K562 (cell line): ENCODE results near the gene C19orf12. TPM values are rescaled to one million over a fixed set of nuclear protein-coding genes. Genes with fewer than 3 reads are reported as not detected.

Source experiments
- ARID1B ChIP-seq: fragments of 450-650 bp; IDR thresholded peaks from 2 replicates; pipeline ENCODE4 v1.6.1; 2016; ENCODE audit warnings: antibody characterized with exemption, mild to moderate bottlenecking, inconsistent platforms
- BDP1 ChIP-seq: IDR thresholded peaks from 3 replicates; pipeline ENCODE4 v1.6.1; 2011; ENCODE audit not compliant: insufficient read length, insufficient read depth
- BRCA1 ChIP-seq, 2 experiments: fragments of 450-650 bp in 1 of 2; sonication (generic) in 1 of 2; formaldehyde crosslinking in 1 of 2; IDR thresholded peaks; 2 replicates each; pipeline versions ENCODE4 v1.5.0 to v1.6.1; 2017 to 2020; ENCODE audit warnings: mild to moderate bottlenecking in 1 of 2, missing genetic modification reagents in 1 of 2
- CREB3L1 ChIP-seq: fragments of 450-650 bp; IDR thresholded peaks from 2 replicates; pipeline ENCODE4 v1.6.1; 2014; ENCODE audit warnings: low read depth, mild to moderate bottlenecking, moderate library complexity, borderline replicate concordance
- E2F1 ChIP-seq: sonication (generic); formaldehyde crosslinking; IDR thresholded peaks from 2 replicates; pipeline ENCODE4 v1.8.1; 2023; ENCODE audit warnings: mild to moderate bottlenecking, missing genetic modification reagents, moderate library complexity
- GTF2A2 ChIP-seq: IDR thresholded peaks from 2 replicates; pipeline ENCODE4 v1.6.1; 2016; ENCODE audit warnings: mild to moderate bottlenecking, missing genetic modification characterization, missing compliant biosample characterization
- MXI1 ChIP-seq: IDR thresholded peaks from 2 replicates; pipeline ENCODE4 v1.6.1; 2011; ENCODE audit warnings: low read depth, mild to moderate bottlenecking, improper control_type of control experiment, low read length
- NFXL1 ChIP-seq: fragments of 450-650 bp; formaldehyde crosslinking; IDR thresholded peaks from 2 replicates; pipeline ENCODE4 v1.4.0; 2021; ENCODE audit warnings: mild to moderate bottlenecking
- PTTG1 ChIP-seq: fragments of 450-650 bp; IDR thresholded peaks from 2 replicates; pipeline ENCODE4 v1.6.1; 2016; ENCODE audit warnings: low read depth, mild to moderate bottlenecking, missing genetic modification characterization, missing compliant biosample characterization
- RAD21 ChIP-seq, 2 experiments: fragments of 250-450 bp in 1 of 2; fragments of 450-650 bp in 1 of 2; sonication (Bioruptor Pico) in 1 of 2; formaldehyde crosslinking in 1 of 2; IDR thresholded peaks in 1 of 2; conservative IDR thresholded peaks in 1 of 2; 2 replicates each; pipeline versions ENCODE4 v1.4.0 to v1.8.0; 2020 to 2022; ENCODE audit warnings: mild to moderate bottlenecking in 2 of 2, moderate library complexity in 1 of 2
- RNF2 ChIP-seq: sonication (generic); IDR thresholded peaks from 2 replicates; pipeline ENCODE4 v1.6.1; 2016
- SMAD3 ChIP-seq: fragments of 450-650 bp; formaldehyde crosslinking; conservative IDR thresholded peaks from 2 replicates; pipeline ENCODE4 v1.4.0; 2020; ENCODE audit warnings: mild to moderate bottlenecking
- TCF3 ChIP-seq: sonication (generic); formaldehyde crosslinking; IDR thresholded peaks from 2 replicates; pipeline ENCODE4 v1.4.0; 2020; ENCODE audit warnings: mild to moderate bottlenecking, missing genetic modification reagents
- ZBTB40 ChIP-seq, 2 experiments: fragments of 450-650 bp in 1 of 2; sonication (generic) in 1 of 2; formaldehyde crosslinking in 1 of 2; IDR thresholded peaks; 2 replicates each; pipeline versions ENCODE4 v1.7.1 to v1.9.0; 2016 to 2022; ENCODE audit warnings: inconsistent platforms in 1 of 2, mild to moderate bottlenecking in 1 of 2, missing genetic modification reagents in 1 of 2
- ZNF699 ChIP-seq: fragments of 250-450 bp; sonication (Bioruptor Pico); IDR thresholded peaks from 2 replicates; pipeline ENCODE4 v1.8.0; 2021; ENCODE audit warnings: mild to moderate bottlenecking, moderate library complexity; ENCODE audit not compliant: insufficient replicate concordance
- polyA plus RNA-seq, 8 experiments: library from polyadenylated mRNA; depleted of rRNA in 4 of 8; stranded (reverse) in 5 of 8; unstranded in 3 of 8; fragments of >200 nt; fragmentation: Nextera tagmentation in 2 of 8; fragmentation: Illumina TruSeq in 1 of 8; extraction: Ambion mirVana in 2 of 8; extraction: Trizol in 1 of 8; gene quantifications; 2 replicates each; pipeline versions ENCODE4 v1.2.1 to v1.2.3, GENCODE V29; 2011 to 2014; ENCODE audit warnings: inconsistent platforms in 1 of 8, missing spikeins in 1 of 8
- total RNA-seq, 7 experiments: library from RNA; depleted of rRNA in 6 of 7; stranded (reverse); fragments of >200 nt in 6 of 7; fragmentation: Illumina TruSeq in 2 of 7; extraction: Trizol in 2 of 7; gene quantifications; 2 replicates each; pipeline versions ENCODE4 v1.2.1 to v1.2.3, GENCODE V29; 2011 to 2021; ENCODE audit warnings: low replicate concordance in 1 of 7

C19orf12 gene
- total and polyA plus RNA-seq, 9 of the 15 experiments (the other 6 are each of a cell fraction or from before 2014, with no cell fraction given): 1.9 to 14.5 (median 10.2) TPM

DNA sequence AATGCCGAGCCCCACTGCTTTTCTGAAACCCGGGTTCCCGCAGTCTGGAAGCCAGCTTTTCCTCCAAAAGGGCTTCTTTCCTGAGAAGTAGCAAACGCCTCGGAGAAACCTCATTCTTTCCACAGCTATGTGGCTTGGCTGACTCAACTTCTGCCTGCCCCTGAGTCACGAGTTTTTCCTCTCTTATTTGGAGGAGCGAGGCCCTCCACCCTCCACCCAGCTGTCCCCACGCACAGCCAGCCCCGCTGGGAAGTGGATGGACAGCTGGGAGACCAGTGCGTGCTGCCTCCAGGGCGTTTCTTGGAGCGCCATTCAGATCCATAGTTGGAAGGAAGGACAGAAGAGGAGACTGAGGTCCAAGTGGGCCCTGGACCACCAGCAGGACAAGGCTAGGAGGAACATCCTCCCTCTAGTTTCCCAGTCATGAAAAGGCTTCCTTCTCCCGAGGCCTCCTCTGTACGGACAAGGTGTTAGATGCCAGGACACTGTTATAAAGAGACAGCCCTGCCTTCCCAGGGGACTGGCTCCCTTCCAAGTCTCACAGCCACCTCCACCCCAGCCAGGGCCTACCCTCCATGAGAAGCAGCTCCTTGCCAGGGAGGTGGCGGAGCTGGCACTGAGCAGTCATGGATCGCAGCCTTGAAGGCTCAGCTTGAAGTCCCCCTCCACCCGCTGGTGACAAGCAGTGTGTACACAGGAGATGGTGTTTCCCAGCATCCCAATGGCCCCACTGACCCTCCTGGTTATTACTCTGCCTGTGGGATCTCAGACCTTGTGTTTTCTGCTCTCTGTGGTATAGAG is 52.3 kb downstream of the C19orf12 start (continued):
- TF ChIP-seq MXI1 (no peak), NFXL1 (CRISPR knock-in tag) (0 out of 2 replicates have a peak, but pooled peaks have one; percentile 15), TCF3 (CRISPR knock-in tag) (no peak), SMAD3 (CRISPR knock-in tag) (peak; percentile 39; the same call in 1 of the 2 replicates), BDP1 (no peak), BRCA1 (IDR thresholded peaks at IDR 0.05) (no peak), BRCA1 (CRISPR knock-in tag; IDR thresholded peaks at IDR 0.05) (no peak), CREB3L1 (no peak), ARID1B (peak; percentile 69; the same call in 1 of the 2 replicates), RAD21 (CRISPR knock-in tag; conservative IDR thresholded peaks at IDR 0.05 in 1 of 2, IDR thresholded peaks at IDR 0.05 in 1 of 2) (no peak), RNF2 (no peak), E2F1 (no peak), GTF2A2 (no peak), ZNF699 (CRISPR knock-in tag) (no peak), ZBTB40 (IDR thresholded peaks at IDR 0.05) (no peak), ZBTB40 (CRISPR knock-in tag; IDR thresholded peaks at IDR 0.05) (no peak), PTTG1 (tag) (no peak)
